Mesendoderm (in vitro differentiated cells): ENCODE measurements around the gene TBCC.

Experiments used
- DNase-seq: peaks from one replicate; pipeline ENCODE4 v3.0.0; 2013
- H2AK5ac ChIP-seq: 2 replicates; pipeline ENCODE4 v1.6.1; 2013; ENCODE audit warnings: low read length, inconsistent platforms
- H2BK120ac ChIP-seq: 2 replicates; pipeline ENCODE4 v1.6.1; 2013; ENCODE audit warnings: low read depth, mild to moderate bottlenecking, low read length, moderate library complexity, mixed read lengths
- H2BK15ac ChIP-seq: replicated peaks from 2 replicates; pipeline ENCODE4 v1.6.1; 2013; ENCODE audit warnings: low read depth, mild to moderate bottlenecking, moderate library complexity
- H2BK5ac ChIP-seq: 2 replicates; pipeline ENCODE4 v1.6.1; 2013; ENCODE audit warnings: low read length, inconsistent platforms
- H3K18ac ChIP-seq: 2 replicates; pipeline ENCODE4 v1.6.1; 2013; ENCODE audit warnings: mild to moderate bottlenecking, low read length, mixed read lengths
- H3K23ac ChIP-seq: one replicate; pipeline ENCODE4 v1.6.1; 2013; ENCODE audit warnings: low read length
- H3K27ac ChIP-seq: 2 replicates; pipeline ENCODE4 v1.5.1; 2013; ENCODE audit warnings: low read depth, mild to moderate bottlenecking, inconsistent platforms, low read length, moderate library complexity
- H3K27me3 ChIP-seq: 2 replicates; pipeline ENCODE4 v1.6.1; 2013; ENCODE audit warnings: low read length, control low read depth, mild to moderate bottlenecking, inconsistent platforms; ENCODE audit not compliant: insufficient read depth, poor library complexity
- H3K36me3 ChIP-seq: 2 replicates; pipeline ENCODE4 v1.6.1; 2013; ENCODE audit warnings: low read length, inconsistent platforms; ENCODE audit not compliant: control insufficient read depth, insufficient read depth
- H3K4ac ChIP-seq: one replicate; pipeline ENCODE4 v1.6.1; 2013; ENCODE audit warnings: low read depth, mild to moderate bottlenecking, low read length, moderate library complexity
- H3K4me1 ChIP-seq: 2 replicates; pipeline ENCODE4 v1.6.1; 2013; ENCODE audit warnings: low read depth, low read length, inconsistent platforms; ENCODE audit not compliant: control insufficient read depth
- H3K4me2 ChIP-seq: 2 replicates; pipeline ENCODE4 v1.6.1; 2013; ENCODE audit warnings: low read length
- H3K4me3 ChIP-seq: 2 replicates; pipeline ENCODE4 v1.5.1; 2013; ENCODE audit warnings: mild to moderate bottlenecking, low read length
- H3K56ac ChIP-seq: one replicate; pipeline ENCODE4 v1.6.1; 2013; ENCODE audit warnings: low read length
- H3K79me1 ChIP-seq: 2 replicates; pipeline ENCODE4 v1.6.1; 2013; ENCODE audit warnings: low read length, inconsistent platforms
- H3K79me2 ChIP-seq: 2 replicates; pipeline ENCODE4 v1.6.1; 2013; ENCODE audit warnings: mild to moderate bottlenecking, low read length; ENCODE audit not compliant: control insufficient read depth, insufficient read depth
- H3K9ac ChIP-seq: 2 replicates; pipeline ENCODE4 v1.6.1; 2013; ENCODE audit warnings: low read length, inconsistent platforms
- H4K5ac ChIP-seq: one replicate; pipeline ENCODE4 v1.6.1; 2013; ENCODE audit warnings: low read length
- H4K8ac ChIP-seq: one replicate; pipeline ENCODE4 v1.6.1; 2013; ENCODE audit warnings: low read depth, mild to moderate bottlenecking, control low read depth, low read length, moderate library complexity
- WGBS: extraction: QIAGEN DNeasy Blood & Tissue Kit; methylation state at CpG from one replicate; pipeline ENCODE4 v1.1.7; 2013; ENCODE audit warnings: low lambda C conversion rate, missing lambda C conversion rate; ENCODE audit not compliant: insufficient coverage; ENCODE audit errors: extremely low coverage; 5-methylcytosine and 5-hydroxymethylcytosine counted together

The TBCC gene

GRCh38 chr6:42782689-42783176 is 36.8 kb upstream of the TBCC start:
- Histone ChIP-seq H3K79me2 (peaks cover 35% of the 10 kb centered on the region), H4K8ac (peak overlapping the region; percentile 100), H2BK5ac (peak overlapping the region; percentile 95), H3K27me3 (no peaks in the 10 kb centered on the region), H3K36me3 (no peaks in the 10 kb centered on the region), H3K4ac (peak overlapping the region; percentile 100), H3K27ac (peak overlapping the region; percentile 100), H2BK15ac (no peak overlapping the region), H3K23ac (peak overlapping the region; percentile 71), H3K4me3 (peak overlapping the region; percentile 53), H4K5ac (no peak overlapping the region), H2BK120ac (peak overlapping the region; percentile 97), H3K4me1 (peaks cover 1% of the 10 kb centered on the region), H3K4me2 (no peak overlapping the region), H3K18ac (peak overlapping the region; percentile 100), H3K56ac (peak overlapping the region; percentile 98), H3K9ac (peak overlapping the region; percentile 84), H2AK5ac (no peak overlapping the region), H3K79me1 (peaks cover 8% of the 10 kb centered on the region)
- WGBS: no CpG with 5 or more reads among the region's 51 CpGs
- peak; percentile 91 for DNase-seq

- peak within 1 kb of the TSS; percentile 87 for H3K9ac ChIP-seq
- no peaks in the 10 kb centered on the region for H3K27me3 ChIP-seq
- peak within 1 kb of the TSS; percentile 100 for H3K4ac ChIP-seq
- H2BK5ac ChIP-seq: no peak within 1 kb of the TSS
- peak within 1 kb of the TSS; percentile 98 for H3K56ac ChIP-seq
- WGBS: no CpG with 5 or more reads among the region's 70 CpGs
- peaks cover 29% of the 10 kb centered on the region for H3K79me2 ChIP-seq
- peaks cover 3% of the 10 kb centered on the region for H3K79me1 ChIP-seq
- peak within 1 kb of the TSS; percentile 25 for H3K4me2 ChIP-seq
- H2BK120ac ChIP-seq: peak within 1 kb of the TSS; percentile 97
- H2BK15ac ChIP-seq: no peak within 1 kb of the TSS
- peak within 1 kb of the TSS; percentile 100 for H3K27ac ChIP-seq
- H2AK5ac ChIP-seq: no peak within 1 kb of the TSS
- H3K4me1 ChIP-seq: peaks cover 1% of the 10 kb centered on the region
- H4K5ac ChIP-seq: no peak within 1 kb of the TSS
- peak within 1 kb of the TSS; percentile 100 for H4K8ac ChIP-seq
- no peak within 1 kb of the TSS for H3K23ac ChIP-seq
- DNase-seq: peak; percentile 85
- H3K36me3 ChIP-seq: no peaks in the 10 kb centered on the region
- peak within 1 kb of the TSS; percentile 67 for H3K4me3 ChIP-seq
- H3K18ac ChIP-seq: peak within 1 kb of the TSS; percentile 100
These were observed 36.1 kb upstream of the TBCC start, which contains the start of gene BICRAL for GRCh38 chr6:42781796-42782688. Gene BICRAL, plus strand, starts transcription at chr6:42782052. Its CDS starts 39,971 bp downstream, at chr6:42822023.

GRCh38 chr6:42781546-42781795 is 35.6 kb upstream of the TBCC start:
- no peak for DNase-seq
- Histone ChIP-seq H3K4me3 (no peak overlapping the region), H3K27me3 (no peaks in the 10 kb centered on the region), H3K79me2 (peaks cover 25% of the 10 kb centered on the region), H3K18ac (no peak overlapping the region), H2BK5ac (no peak overlapping the region), H3K36me3 (no peaks in the 10 kb centered on the region), H2AK5ac (no peak overlapping the region), H4K8ac (no peak overlapping the region), H3K9ac (no peak overlapping the region), H3K79me1 (no peaks in the 10 kb centered on the region), H4K5ac (no peak overlapping the region), H3K4me2 (no peak overlapping the region), H3K27ac (no peak overlapping the region), H2BK120ac (no peak overlapping the region), H3K23ac (no peak overlapping the region), H2BK15ac (no peak overlapping the region), H3K4ac (peak overlapping the region; percentile 100), H3K4me1 (no peaks in the 10 kb centered on the region), H3K56ac (no peak overlapping the region)
- WGBS: no CpG with 5 or more reads among the region's 4 CpGs

- Histone ChIP-seq H3K4me1 (no peaks in the 10 kb centered on the region), H3K4me2 (no peak overlapping the region), H2BK120ac (no peak overlapping the region), H3K56ac (no peak overlapping the region), H3K27ac (no peak overlapping the region), H3K36me3 (no peaks in the 10 kb centered on the region), H2BK5ac (no peak overlapping the region), H2BK15ac (no peak overlapping the region), H3K4ac (no peak overlapping the region), H3K79me1 (no peaks in the 10 kb centered on the region), H3K27me3 (no peaks in the 10 kb centered on the region), H4K5ac (no peak overlapping the region), H3K9ac (no peak overlapping the region), H3K79me2 (peaks cover 13% of the 10 kb centered on the region), H3K23ac (no peak overlapping the region), H2AK5ac (no peak overlapping the region), H3K18ac (no peak overlapping the region), H3K4me3 (no peak overlapping the region), H4K8ac (no peak overlapping the region)
- WGBS: no CpG with 5 or more reads among the region's 6 CpGs
- no peak for DNase-seq
These were observed 33.6 kb upstream of the TBCC start for GRCh38 chr6:42779521-42779920.

- Histone ChIP-seq H2BK120ac (no peak overlapping the region), H3K79me1 (no peaks in the 10 kb centered on the region), H3K27ac (no peak overlapping the region), H3K4me2 (no peak overlapping the region), H3K4ac (no peak overlapping the region), H2BK15ac (no peak overlapping the region), H3K4me1 (no peaks in the 10 kb centered on the region), H3K9ac (no peak overlapping the region), H2AK5ac (no peak overlapping the region), H3K4me3 (no peak overlapping the region), H3K56ac (no peak overlapping the region), H4K5ac (no peak overlapping the region), H4K8ac (no peak overlapping the region), H3K23ac (no peak overlapping the region), H3K18ac (no peak overlapping the region), H3K79me2 (peaks cover 2% of the 10 kb centered on the region), H3K27me3 (no peaks in the 10 kb centered on the region), H3K36me3 (no peaks in the 10 kb centered on the region), H2BK5ac (no peak overlapping the region)
- WGBS: no CpG with 5 or more reads among the region's 2 CpGs
- no peak for DNase-seq
These were observed 32.2 kb upstream of the TBCC start for GRCh38 chr6:42778122-42778521.
